Activated CD8-positive, alpha-beta memory T cell treated with anti-CD3 and anti-CD28 coated beads for 24 hours (primary cell): Measurements from ENCODE around the gene HCLS1.
"Not testable (repeated sequence)": the region's sequence is repeated elsewhere in the genome, so short reads cannot be mapped to it uniquely, and the experiment has no call there.

ENCODE experiments used
- DNase-seq: peaks from one replicate; pipeline ENCODE4 v3.0.0-alpha.2; 2020

Gene HCLS1

GRCh38 chr3:121654493-121655385 is 6.0 kb downstream of the HCLS1 start:
- DNase-seq = no peak

GRCh38 chr3:121651684-121652083 is 9.0 kb downstream of the HCLS1 start:
- no peak for DNase-seq

GRCh38 chr3:121649645-121650044 is 11.1 kb downstream of the HCLS1 start:
- no peak for DNase-seq

GRCh38 chr3:121648219-121648958 is 12.3 kb downstream of the HCLS1 start:
- DNase-seq = no peak

GRCh38 chr3:121645054-121645453 is 15.6 kb downstream of the HCLS1 start:
- DNase-seq = no peak

GRCh38 chr3:121642601-121643314 is 17.9 kb downstream of the HCLS1 start:
- DNase-seq = no peak

GRCh38 chr3:121641127-121641526 is 19.6 kb downstream of the HCLS1 start:
- no peak for DNase-seq

GRCh38 chr3:121637922-121638321 is 22.8 kb downstream of the HCLS1 start:
- no peak for DNase-seq

GRCh38 chr3:121630355-121630754 is 30.3 kb downstream of the HCLS1 start:
- DNase-seq = no peak

- DNase-seq = no peak
Measured at GRCh38 chr3:121629601-121630000, 31.1 kb downstream of the HCLS1 start.

- no peak for DNase-seq
Measured at GRCh38 chr3:121627622-121628021, 33.1 kb downstream of the HCLS1 start.

GRCh38 chr3:121627211-121627610 is 33.5 kb downstream of the HCLS1 start:
- no peak for DNase-seq

GRCh38 chr3:121626495-121626894 is 34.2 kb downstream of the HCLS1 start:
- DNase-seq = no peak

GRCh38 chr3:121624147-121624899 is 36.4 kb downstream of the HCLS1 start:
- no peak for DNase-seq

- DNase-seq = no peak
Measured at GRCh38 chr3:121621491-121621890, 39.2 kb downstream of the HCLS1 start.

- no peak for DNase-seq
Measured at GRCh38 chr3:121619691-121620090, 41.0 kb downstream of the HCLS1 start.

- no peak for DNase-seq
Measured at GRCh38 chr3:121606106-121606505, 54.6 kb downstream of the HCLS1 start.

GRCh38 chr3:121604759-121605158 is 55.9 kb downstream of the HCLS1 start:
- no peak for DNase-seq

GRCh38 chr3:121601212-121601812 is 59.4 kb downstream of the HCLS1 start:
- DNase-seq = no peak

GRCh38 chr3:121599900-121600299 is 60.8 kb downstream of the HCLS1 start:
- DNase-seq = not testable (repeated sequence)

GRCh38 chr3:121598564-121598963 is 62.1 kb downstream of the HCLS1 start:
- DNase-seq = no peak

GRCh38 chr3:121595765-121596406 is 64.8 kb downstream of the HCLS1 start:
- DNase-seq = no peak
